ENCODE data around the gene ARMH3. TPM values are rescaled to one million over a fixed set of nuclear protein-coding genes. Genes with fewer than 3 reads are reported as not detected.

Gene ARMH3
- total RNA-seq, 1 donor from 2014 or later = 9.0 TPM

DNA sequence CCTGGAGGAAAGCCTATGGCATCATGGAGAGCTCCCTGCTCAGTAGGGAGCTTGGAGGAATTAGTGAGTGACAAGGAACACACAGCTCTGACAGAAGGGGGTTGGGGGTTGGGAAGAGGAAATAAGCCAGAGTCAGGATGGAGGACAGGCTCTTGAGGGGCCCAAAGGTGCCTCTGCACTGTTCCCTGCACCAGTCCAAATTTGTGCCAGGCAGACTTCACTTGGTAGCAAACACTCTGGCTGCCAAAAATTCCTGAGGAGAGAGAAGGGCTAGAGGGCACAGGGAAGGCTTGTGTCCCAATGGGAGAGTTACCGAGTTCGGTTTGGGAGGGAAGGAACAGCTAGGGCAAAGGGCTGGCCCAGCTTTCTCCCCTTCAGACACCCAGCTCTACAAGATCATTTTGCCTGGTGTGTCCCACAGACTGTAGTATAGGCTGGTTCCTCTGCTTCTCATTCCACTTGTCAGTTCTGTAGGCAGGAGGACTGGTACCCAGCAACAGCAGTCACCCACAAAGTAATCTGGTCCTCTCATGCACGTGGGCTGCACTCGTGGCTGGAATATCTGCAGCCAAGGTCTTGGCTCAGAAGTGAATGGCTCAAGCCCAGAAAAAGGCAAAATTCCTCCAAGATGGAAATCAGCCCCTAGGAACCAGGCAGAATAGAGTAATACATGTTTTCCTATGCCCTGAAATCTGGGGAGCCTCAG lies 204.4 kb downstream of the ARMH3 start:
- DNase-seq = no peak

DNA sequence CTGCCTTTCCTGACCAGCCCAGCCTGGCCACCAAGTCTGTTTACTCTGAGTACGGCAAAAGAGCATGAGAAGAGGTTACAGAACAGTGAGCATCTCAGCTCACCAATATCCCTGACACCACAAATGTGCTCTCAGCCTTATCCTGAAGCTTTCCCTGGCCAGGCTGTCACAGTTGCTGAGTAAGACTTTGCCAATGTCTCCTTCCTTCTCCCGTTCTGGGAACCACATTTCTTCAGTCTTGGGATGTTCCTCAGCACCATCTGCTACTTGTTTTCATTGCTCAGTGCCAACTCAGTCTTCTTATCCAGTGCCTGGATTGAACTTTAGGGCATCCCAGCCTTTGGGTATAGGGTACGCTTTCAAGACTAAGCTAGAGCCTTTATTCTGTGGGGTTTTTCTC lies 205.2 kb downstream of the ARMH3 start:
- no peak for DNase-seq

DNA sequence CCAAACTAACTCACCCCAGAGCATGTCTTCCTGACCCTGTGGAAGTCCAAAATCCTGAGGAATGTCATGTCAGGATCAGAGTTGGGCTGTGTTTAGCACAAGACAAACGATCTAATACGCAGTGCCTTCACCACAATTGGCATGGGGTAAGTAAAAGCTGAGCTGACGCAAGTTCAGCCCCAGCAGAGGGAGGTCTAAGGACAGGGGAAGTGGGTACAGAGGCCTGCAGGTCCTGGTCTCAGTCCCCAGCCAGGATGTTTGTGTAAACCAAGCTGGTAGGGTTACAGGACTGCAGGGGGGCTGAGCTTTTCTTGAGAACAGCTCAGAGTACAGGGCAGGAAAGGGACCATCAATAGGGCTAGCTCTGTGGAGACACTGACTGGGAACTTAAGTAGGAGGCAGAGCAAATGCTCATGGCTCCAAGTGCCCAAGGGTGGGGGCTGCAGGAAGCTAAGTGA lies 207.1 kb downstream of the ARMH3 start:
- peak; percentile 51 for DNase-seq

DNA sequence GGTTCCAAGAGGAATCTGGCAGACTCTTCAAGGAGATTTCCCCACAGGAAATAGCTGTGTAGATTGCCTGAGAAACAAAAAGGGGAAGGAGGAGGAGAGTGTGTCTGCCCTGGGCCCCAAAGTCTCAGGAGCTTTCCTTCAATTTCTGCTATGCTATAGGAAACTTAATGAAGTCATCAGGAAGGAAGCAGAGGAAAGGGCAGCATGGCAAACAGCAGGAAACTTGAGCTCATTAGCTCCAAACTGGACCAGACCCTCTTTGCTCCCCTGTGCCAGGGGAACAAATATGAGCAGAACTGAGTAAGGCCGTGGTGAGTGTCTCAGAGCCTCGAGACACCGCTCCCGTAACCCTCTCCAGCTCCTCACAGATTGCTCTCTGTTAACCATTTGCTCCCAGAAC lies 207.6 kb downstream of the ARMH3 start:
- peak; percentile 70 for DNase-seq

DNA sequence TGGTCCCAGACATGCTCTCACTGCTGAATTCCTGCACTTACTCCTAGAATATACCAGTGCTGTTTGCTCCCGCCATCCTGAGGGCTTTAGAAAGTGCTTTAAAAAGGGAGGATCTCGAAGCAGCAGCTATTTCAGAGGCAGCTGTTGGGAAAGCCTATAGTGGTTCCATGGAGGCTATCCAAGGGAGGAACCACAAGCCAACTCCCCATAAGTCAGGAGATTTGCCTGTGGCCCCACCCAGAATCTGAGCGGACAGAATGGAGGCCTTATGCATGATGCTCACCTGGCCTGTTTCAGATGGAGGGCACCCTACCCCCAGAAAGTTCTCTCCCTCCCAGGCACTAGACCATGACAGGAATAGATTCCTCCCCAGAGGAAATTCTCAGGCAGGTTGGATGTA lies 210.1 kb downstream of the ARMH3 start:
- no peak for DNase-seq

DNA sequence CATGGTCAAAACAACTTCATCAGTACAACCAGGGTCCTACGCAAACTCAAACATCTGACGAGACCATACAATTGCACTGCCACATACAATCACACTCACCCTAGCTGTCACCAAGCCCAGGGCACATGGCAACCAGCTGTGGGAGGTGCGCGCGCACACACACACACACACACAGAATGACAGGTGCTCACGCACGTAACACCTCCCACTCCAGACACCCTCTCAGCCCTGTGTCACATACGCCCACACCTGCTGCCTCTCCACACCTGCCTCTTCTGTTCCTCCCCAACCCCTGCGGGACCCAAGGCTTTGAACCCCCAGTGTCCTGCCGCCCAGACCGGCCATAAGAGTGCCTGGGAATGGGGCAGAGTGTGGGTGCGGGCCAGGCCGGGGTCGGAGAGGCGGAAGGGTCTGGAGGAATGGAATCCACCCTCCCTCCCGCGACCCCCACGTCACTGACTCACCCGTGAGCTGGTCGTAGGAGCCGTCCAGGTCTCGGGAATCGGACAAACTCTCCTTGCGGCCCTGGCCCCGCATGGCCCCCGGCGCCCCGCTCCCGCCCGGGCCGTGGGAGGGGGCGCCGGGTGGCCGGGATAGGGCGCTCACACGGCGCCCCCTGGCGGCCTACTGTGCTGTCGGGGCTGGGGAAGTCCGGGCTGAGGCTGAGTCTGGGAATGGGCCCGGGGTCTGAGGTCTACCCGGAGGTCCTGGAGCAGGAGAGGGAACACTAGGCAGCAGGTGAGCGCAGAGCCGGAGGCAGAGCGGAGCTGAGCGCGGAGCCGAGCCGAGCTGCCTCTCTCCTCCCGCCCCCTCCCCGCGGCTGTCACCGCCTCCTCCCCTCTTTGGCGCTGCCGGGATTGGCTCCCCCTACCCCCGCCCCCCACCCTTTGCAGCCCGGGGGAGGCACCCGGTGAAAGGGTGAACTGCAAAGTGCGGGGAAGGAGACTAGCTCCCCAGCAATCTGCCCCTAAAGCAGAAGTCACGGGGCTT lies 212.6 kb downstream of the ARMH3 start, which contains the start of gene KCNIP2:
Gene KCNIP2, minus strand, starts transcription at position 769 of the 990 bp plus-strand sequence. Its CDS starts 232 bp downstream, at position 537.
- peak; percentile 35 for DNase-seq

DNA sequence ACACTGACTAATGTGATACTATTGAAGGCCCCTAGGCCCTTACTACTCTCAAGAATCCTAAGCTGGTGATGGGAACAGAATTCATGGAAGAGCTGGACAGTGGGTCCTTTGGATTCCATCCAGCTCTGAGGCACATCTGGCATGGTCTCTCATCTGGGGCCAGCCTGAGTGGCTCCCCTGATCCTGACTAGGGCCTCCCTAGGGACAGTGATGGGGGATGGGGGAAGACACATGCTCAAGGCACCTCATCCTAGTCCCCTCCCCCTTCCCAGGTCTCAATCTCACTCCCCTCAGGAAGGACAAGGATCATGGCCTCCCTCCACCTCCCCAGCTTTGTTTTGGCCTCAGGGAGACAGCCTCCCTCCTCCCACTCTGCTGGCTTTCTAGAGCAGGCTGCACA lies 214.1 kb downstream of the ARMH3 start:
- DNase-seq = no peak

DNA sequence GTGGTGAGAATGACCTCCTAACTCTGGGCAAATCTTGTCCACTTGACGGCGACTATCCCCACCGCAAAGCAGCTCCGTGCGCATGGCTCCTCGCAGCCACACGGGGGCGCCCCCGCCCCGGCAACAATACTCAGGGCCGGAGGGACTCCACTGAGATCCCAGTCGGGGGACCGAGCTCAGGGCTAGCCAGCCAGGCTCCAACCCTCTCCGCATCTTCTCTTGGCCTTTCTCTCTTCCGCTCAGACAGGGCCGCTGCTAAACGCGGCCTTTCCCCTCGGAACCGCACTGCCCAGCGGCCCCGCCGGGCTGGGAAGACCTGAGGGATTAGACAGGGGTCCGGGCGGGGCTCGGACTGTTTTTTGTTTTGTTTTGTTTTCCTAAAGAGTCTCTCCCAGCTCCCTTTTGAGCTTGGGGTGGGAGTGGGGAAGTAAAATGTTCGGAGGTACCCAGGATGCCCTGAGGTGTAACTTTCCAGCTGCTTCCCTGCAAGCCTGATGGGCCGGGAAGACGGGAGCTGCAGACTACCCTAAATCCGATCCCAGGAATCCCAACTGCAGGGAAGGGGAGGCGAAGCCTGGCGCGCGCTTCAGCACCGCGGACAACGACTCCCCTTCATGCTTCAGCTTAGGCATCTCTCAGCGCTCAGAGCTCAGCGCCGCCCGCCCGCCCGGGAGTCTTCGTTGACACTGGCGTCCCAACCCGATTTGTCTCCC lies 215.1 kb downstream of the ARMH3 start:
- DNase-seq = peak; percentile 93

DNA sequence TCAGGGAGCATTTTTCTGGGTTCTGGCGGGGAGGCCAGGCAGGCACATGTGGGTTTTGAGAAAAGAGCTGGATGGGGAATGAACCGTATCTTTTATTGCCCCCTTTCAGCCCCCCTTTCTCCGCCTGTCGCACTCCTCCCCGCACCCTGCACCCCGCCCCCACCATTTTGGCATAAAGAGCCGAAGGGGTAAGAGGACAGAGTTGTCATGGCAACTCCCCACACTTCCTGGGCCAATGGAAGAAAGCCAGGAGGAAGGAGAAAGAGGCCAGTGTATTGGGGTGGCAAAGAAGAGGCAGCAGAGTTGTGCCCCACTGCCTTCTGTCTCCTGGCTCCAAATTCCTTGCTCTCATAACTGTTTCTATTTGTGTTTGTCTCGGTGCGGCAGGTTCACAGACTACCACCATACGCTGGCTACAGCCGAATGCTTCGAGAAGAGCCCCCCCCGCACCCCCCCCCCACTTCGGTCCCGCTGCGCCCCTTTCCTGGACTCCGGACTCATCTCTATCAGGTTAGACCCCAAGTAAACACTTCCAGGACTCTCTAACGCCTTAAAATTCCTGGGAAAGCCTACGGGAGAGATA lies 215.8 kb downstream of the ARMH3 start:
- DNase-seq = no peak

DNA sequence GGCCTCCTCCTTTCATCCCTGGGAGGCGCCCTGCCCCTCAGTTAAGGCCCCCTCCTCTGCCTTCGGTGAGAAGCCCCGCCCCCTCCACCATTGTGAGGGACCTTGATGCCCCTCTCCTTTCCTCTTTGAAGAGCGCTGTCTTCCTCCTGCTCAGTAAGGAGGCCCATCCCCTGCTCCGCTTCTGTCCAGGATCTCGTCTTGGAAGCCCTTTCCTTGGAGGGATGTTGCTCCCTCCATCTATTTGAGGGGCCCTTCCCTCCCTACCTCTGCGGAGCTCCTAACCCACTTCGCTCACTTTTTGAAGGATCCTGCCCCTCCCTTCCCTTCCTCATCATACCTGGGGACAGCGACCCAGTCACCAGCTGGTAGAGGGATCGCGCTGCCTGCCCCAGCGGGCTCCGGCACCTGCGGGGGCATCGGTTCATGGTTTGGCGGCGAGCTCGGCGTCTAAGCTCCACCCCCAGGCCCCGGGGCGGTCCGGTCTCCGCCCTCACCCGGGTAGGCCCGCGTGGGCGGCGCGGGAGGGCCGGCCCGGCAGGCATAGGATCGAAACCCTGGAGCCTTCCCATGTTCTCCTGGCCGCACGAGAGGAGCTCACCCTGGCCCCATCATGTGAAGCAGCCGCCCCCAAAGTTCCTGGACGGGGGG lies 216.4 kb downstream of the ARMH3 start:
- DNase-seq = peak; percentile 49

DNA sequence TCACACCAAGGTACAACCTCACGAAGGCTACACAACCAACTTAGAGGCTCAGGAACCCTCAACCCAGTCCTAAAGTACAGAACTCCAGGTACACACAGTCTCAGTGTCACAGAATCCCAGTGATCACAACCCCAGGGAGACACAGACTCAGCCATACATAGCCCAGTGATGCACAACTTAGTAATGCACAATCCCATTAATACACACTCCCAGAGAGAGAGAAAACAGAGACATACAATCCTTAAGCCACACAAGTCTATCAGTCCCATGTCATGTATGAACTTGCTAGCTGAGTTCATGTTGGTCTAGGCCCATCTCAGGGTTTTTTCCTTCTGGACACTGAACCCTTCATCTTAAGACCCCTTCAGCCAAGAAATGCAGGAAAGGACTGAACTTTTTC lies 217.0 kb downstream of the ARMH3 start:
- DNase-seq = no peak

DNA sequence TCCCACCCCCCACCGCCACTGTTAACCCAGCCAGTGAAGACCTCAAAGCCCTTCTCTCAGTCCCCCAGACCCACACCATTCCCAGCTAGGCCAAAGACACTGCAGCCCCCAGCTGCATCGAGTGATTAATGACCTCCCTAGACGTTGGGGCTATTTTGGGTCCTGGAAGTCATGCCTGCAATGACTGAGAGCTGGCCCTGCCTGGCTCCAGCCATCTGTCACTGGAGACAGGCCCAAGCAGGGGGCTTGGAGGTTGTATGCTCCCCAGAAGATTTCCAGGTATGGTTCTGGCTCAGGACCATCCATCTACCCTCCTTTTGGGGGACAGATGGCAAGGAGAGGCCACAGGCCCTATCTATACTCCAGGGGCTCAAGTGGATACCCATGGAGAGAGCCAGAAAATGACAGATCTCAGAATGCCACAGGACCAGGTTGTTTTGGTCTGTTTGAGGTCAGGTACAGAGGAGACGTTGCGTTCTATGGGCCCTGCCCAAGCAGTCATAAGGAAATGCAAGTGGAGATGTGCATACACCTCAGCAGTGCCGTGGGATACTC lies 217.5 kb downstream of the ARMH3 start:
- no peak for DNase-seq

DNA sequence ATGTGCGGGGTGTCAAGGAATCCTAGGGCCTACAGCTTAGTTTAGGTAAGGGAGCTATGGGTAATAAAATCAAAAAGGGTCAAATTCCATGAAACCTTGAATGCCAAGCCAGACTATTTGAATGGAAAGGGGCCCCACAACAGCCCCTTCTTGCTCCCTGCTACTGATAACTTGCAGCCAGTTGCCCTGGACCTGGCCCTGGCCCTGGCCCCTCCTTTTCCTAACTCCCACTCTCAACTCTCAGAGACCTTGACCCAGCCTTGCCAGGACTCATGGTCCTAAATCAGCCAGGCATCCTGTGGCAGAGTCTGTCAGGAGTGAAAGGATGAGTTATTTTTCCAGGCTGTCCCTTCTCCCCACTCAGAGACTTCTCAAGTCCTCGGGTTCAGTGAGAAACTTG lies 218.2 kb downstream of the ARMH3 start:
- DNase-seq = no peak

DNA sequence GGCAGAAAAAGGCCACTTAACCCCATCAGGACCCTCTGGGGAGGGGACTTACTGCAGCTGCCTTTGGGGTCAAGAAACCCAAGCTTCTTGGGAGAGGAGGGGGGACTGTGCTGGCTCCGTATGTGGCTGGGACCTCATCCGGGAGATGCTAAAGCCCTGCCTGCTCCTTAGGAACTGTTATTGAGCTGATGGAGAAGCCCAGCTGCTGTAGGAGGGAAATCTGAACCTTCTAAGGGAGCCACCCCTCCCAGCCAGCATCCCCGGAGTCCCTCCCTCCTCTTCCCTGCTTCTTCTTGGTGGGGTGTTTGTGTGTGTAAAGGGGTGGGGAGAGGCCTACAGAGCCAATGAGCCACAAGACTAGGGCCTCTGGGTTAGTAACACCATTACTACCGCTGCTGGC lies 220.6 kb downstream of the ARMH3 start:
- DNase-seq = no peak

DNA sequence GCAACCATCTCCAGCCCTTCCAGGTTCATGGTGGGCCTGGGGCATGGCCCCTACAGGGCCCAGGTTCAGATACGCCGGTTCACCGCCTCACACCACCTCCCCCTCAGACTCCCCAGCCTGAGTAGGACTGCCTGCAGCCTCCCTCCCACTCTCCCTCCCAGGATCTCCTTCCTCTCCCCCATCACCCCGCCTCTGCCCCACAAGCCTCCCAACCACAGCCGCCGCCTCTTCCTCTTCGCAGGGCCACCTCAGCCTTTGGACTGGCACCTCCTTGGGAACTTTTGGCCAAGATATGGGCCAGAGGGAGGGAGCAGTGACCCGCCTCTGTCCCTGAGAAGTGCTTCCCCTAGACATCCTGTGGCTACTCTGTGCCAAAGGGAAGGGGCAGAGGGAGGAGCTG lies 221.6 kb downstream of the ARMH3 start:
- DNase-seq = no peak

DNA sequence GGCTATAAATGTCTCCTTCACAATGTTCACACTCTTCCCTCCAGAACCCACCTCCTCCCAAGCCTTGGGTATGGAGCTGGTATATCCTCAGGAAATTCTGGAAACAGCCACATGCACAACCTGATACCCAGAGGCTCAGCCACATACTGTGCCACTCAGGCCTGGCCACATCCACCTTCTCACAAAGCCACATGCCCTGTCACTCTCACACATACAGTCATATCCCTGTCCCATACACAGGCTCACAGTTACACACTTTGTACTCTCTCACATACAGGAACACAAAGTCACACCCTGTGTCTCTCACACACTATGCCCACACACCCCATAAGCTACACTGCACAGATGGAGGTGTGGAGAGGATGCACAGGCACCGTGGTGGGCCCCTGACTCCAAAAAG lies 222.5 kb downstream of the ARMH3 start:
- no peak for DNase-seq

DNA sequence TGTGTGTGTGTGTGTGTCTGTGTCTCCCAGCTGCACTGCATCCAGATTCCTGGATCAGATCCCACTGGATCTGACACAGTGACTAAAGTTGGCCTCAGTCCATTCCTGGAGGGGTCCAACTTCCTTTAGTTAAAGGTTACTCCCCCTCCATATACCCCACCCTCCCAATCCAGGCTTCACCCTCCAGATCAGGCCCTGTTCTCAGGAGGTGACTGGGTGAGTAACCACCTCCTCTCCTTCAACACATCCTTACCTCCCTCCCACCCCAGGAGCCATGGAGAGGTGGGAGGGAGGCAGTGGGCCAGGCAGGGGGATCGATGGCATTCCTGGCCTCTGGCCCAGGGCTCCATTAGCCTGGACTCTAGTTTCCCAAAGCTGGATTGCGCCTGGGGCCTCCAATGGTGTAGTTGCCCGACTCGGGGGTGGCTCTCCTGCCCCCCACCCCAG lies 223.6 kb downstream of the ARMH3 start:
- DNase-seq = no peak

DNA sequence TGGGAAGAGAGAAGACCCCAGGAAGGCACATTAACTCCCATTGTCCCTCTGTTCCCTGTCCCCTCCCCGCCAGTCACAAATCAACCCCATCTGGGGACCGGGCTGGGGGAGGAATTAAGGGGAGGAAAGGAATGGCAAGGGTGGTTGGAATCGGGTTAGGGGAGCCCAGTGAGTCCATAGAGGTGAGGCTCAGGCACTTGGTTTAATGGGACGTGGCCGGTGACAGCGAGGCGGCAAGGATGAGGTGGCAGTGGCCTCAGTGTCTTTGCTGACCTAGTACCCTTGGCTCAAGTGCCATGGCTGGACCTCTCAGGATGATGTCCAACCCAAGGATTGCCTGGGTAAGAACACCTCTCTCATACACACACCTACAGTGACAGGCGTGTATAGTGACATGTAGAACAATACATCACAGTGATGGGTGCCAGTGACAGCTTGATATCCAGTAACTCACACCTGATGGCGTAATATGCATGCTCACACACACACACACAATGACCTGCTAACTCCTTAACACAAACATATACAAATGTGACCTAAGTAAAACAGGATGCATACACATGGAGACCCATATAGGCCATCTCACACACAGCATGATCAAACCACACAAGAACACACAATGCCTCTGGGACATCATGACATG lies 224.7 kb downstream of the ARMH3 start:
- DNase-seq = no peak

DNA sequence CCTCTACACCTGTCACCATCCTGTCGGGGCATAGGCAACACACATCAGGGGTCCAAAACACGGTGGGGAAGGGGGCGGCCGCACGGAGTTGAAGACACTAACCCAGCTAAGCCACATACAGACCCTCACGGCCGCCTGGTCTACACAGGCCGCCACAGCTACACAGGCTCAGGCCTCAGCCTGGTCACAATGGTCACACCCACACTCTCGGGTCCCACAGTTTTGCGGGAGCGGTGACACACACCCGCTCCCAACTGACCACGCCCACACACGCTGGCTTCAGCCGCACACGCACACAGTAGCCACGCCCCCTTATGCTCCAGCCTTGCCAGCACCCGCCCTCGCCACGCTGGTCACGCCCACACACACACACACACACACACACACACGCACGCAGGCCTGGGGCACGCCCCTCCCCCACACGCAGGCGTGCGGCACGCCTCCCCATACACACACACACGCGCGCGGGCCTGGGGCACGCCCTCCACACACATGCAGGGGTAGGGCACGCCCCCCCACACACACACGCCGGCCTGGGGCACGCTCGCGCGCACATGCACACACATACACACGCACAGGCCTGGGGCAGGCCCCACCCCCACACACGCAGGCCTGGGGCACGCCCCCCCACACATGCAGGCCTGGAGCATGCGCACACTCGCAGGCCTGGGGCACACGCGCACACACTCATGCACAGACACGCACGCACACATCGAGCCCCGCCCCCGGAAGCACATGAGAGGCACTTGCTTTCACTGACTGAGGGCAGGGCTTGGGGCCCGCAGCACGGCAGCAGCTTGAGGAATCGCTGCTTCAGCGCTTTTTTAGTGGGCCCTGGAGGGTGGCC lies 225.4 kb downstream of the ARMH3 start:
- peak; percentile 93 for DNase-seq

Measured in dermis blood vessel endothelial cell (primary cell).